ENCODE data around the gene C22orf23.

C22orf23 gene

GRCh38 chr22:37925330-37925729 is 28.1 kb downstream of the C22orf23 start:
- H3K4me3 ChIP-seq (ENCODE audit: low read depth, low read length): no peak overlapping the region
- no peak for TF ChIP-seq CTCF (conservative IDR thresholded peaks at IDR 0.05; ENCODE audit: low read depth, low read length)
- DNase-seq (ENCODE audit: low read depth): no peak

GRCh38 chr22:37924386-37925065 is 28.9 kb downstream of the C22orf23 start:
- no peak for DNase-seq (ENCODE audit: low read depth)
- no peak for TF ChIP-seq CTCF (conservative IDR thresholded peaks at IDR 0.05; ENCODE audit: low read depth, low read length)
- no peak overlapping the region for H3K4me3 ChIP-seq (ENCODE audit: low read depth, low read length)

GRCh38 chr22:37923927-37924326 is 29.5 kb downstream of the C22orf23 start:
- no peak for DNase-seq (ENCODE audit: low read depth)
- no peak for TF ChIP-seq CTCF (conservative IDR thresholded peaks at IDR 0.05; ENCODE audit: low read depth, low read length)

GRCh38 chr22:37922191-37922590 is 31.2 kb downstream of the C22orf23 start:
- no peak for TF ChIP-seq CTCF (conservative IDR thresholded peaks at IDR 0.05; ENCODE audit: low read depth, low read length)
- no peak for DNase-seq (ENCODE audit: low read depth)
- no peak overlapping the region for H3K4me3 ChIP-seq (ENCODE audit: low read depth, low read length)

More at GRCh38 chr22:37923927-37924326, 29.5 kb downstream of the C22orf23 start:
- H3K4me3 ChIP-seq (ENCODE audit: low read depth, low read length): no peak overlapping the region

GRCh38 chr22:37920126-37920525 is 33.3 kb downstream of the C22orf23 start:
- no peak for DNase-seq (ENCODE audit: low read depth)
- no peak for TF ChIP-seq CTCF (conservative IDR thresholded peaks at IDR 0.05; ENCODE audit: low read depth, low read length)
- no peak overlapping the region for H3K4me3 ChIP-seq (ENCODE audit: low read depth, low read length)

GRCh38 chr22:37918580-37919270 is 34.7 kb downstream of the C22orf23 start:
- H3K4me3 ChIP-seq (ENCODE audit: low read depth, low read length): no peak overlapping the region
- TF ChIP-seq CTCF (conservative IDR thresholded peaks at IDR 0.05; ENCODE audit: low read depth, low read length): no peak
- DNase-seq (ENCODE audit: low read depth): no peak

Data from choroid plexus epithelial cell (primary cell).